Mesenteric fat pad (tissue), 1 donor: Measurements from ENCODE around the gene DAPK2. TPM values are rescaled to one million over a fixed set of nuclear protein-coding genes. Genes with fewer than 3 reads are reported as not detected.

Experiments used
- DNase-seq: peaks from one replicate; pipeline ENCODE4 v3.0.0-alpha.2; 2020; ENCODE audit warnings: low spot score
- total RNA-seq: library from RNA; stranded (reverse); fragmentation: NEBNext Ultra II Directional; extraction: Animal tissue kit (Norgen Biotek cat#: 25700); gene quantifications from one replicate; pipeline ENCODE4 v1.2.1, GENCODE V29; 2021
- donor health status: DM: yes; HTN: yes; CAD: no.

The DAPK2 gene
- total RNA-seq, 1 donor from 2014 or later: 18.1 TPM

GRCh38 chr15:63945007-63945788 lies 101.1 kb downstream of the DAPK2 start:
- no peak for DNase-seq

DNA sequence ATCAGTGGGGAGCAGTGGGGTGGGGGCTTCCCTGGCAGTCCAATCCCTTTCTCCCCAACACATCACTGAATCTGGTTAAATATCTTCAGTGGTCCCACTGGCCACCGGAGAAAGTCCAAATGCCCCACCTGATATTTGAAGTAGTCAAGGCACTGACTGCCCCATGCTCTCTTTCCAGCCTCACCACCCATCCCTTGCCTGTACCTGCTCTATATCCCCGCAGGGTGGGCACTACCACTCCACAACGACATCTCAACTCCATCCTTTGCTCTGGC lies 101.7 kb downstream of the DAPK2 start:
- no peak for DNase-seq

DNA sequence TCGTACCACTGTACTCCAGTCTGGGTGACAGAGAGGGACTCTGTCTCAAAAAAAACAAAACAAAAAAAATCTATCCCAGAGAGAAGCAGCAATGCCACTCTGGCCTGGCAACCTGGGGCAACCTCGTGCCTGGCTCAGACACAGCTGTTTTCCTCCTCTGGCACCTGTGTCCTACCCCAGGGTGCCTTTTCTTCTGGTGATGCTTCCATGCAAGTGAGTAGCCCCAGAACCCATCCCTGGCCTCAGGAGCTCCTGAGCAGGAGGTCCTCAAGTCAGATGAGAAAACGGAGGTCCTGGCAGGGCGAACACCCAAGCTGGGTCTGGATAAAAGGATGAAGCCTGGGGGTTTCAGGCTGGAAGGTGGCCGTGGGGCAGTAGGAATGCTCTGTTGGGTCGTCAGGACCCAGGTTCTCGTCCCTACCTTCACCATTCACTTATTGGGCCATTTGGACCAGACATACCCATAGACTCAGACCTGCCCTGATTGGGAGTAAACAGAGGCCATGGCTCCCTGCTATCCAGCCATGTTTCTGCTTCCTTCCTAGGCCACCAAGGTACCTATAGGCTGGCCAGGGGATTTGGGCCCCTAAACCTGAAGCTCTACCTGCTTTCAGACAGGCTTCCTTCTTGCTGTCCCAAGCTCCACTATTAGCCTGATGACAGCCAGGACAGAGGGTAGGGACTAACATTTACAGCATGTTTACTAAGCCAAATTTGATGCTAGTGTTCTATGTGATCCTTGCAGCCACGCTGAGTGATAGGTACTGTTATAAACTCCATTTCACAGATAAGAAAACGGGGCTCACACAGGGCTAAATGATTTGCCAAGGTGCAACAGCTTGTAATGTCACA lies 102.2 kb downstream of the DAPK2 start:
- no peak for DNase-seq

GRCh38 chr15:63942486-63943365 lies 103.6 kb downstream of the DAPK2 start:
- DNase-seq: no peak

- DNase-seq: no peak
Observed at GRCh38 chr15:63941698-63942465, 104.4 kb downstream of the DAPK2 start.

DNA sequence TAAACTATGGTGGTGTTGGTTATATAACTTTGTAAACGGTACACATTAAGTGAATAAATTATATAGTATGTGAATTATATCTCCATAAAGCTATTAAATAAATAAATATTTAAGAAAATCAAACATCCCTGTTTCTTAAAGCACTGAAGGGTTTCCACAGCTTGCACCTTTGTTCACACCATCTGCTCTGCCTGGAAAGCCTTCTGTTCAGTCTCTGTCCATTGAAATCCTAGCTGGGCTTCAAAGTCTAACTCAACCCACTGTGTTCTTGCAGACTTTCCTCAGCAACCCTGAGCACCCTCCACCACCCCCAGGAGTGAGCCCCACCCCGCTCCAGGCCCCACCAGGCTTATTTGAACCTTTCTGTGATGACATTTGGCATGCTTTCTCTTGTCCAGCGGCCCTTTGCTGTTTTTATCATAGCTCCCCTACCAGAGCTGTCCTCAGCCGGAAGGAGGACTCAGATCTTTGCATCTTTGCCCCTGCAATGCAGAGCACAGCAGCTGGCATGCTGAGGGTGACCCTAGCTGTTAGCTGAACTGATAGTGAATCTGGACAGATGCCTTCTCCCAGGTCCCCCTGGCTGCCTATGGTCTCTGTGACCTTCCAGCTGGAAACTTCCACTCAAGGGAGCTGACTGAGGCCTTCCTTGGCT lies 105.2 kb downstream of the DAPK2 start:
- DNase-seq: no peak

DNA sequence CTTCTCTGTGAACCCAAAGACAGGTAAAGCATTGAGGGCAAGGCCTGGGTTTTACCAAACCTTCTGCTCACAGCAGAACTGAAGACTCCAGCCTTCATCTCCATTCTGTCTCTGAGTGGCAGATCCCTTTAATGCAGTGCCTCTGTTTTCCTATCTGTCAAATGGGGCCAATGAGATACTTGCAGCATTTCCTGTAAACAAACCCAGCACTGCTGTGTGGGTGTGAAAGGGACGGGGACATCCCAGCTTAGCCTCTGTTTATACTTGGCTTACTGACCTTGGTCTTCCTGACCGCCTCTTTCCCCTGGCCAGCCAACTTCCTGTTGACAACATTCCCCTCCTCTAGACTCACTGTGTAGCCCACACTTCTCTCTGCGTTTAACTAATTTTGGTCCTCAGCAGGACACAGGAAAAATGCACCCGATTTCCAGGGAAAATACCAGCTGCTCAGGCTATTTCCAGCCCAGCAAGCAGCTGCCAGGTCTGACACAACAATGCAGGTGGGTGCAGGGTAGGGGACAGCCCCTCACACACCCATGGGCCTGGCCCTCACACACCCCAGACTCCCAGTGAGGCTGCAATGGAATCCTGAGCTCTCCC lies 106.7 kb downstream of the DAPK2 start:
- no peak for DNase-seq

GRCh38 chr15:63938486-63939061 lies 107.7 kb downstream of the DAPK2 start:
- no peak for DNase-seq

GRCh38 chr15:63933522-63933921 lies 112.8 kb downstream of the DAPK2 start:
- no peak for DNase-seq

GRCh38 chr15:63931556-63931955 lies 114.7 kb downstream of the DAPK2 start:
- DNase-seq: peak; percentile 47

DNA sequence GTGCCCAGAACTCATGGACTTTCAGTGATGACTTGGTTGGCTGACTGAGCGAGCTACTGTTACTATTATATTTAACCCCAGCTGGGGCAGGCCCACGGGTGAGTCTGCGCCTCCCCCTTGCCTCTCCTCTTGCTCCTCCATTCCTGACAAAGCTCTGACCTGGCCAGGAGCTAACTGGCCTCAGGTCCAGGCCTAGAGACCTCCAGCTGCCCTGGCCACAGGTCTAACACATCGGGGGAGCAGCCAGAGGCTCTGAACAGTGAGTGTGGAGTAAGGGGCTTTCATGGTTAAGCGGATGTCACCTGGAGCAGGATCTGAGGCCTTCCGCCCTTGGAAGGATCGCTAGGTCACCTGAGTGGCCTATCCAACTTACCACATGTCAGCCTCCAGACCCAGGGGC lies 116.3 kb downstream of the DAPK2 start:
- peak; percentile 80 for DNase-seq

- DNase-seq: no peak
Observed at GRCh38 chr15:63928185-63928842, 118.0 kb downstream of the DAPK2 start.

DNA sequence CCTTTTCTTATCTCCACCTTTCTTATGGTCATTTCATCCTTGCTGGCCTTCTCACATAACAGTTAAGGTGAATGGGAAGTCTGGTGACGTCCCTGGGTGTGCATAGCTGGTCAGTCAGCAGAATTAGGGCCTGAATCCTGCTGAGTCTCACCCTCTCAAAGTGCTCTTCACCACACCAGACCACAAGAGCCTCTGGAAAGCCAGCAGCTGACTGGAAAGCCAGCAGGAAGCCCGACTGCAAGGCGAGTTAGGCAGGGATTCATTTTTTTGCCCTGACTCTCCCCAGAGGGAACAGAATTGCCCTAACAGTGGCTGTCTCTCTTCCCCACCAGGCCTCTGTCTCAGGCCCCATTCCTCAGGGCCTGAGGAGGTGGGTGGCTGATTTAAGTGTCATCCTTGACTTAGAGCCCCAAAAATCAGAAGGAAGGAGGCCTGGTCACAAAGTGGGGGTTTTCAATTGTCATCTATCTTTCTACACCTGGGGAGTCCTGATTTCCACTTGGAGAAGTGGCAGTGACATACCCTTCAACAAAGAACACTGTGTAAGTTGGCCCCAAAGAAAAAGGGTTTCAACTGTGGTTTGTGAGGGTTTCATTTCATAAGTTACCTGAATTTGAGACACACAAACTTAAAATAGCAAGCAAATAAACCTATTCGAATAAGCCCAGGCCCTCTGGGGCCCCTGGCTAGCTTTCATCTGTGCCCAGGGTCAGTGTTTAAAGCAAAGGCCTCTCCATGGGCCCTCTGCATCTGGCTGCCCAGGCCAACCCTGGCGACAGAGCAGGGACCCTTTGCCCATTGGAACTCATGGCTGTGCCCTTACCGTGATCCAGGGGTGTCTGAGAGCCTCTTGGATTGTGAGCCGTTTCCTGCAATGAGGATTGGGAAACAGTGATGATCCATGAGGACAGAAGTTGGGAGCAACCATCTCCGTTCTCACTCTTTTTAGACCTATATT lies 122.0 kb downstream of the DAPK2 start:
- DNase-seq: no peak

- no peak for DNase-seq
Observed at GRCh38 chr15:63922916-63923315, 123.4 kb downstream of the DAPK2 start.

GRCh38 chr15:63922261-63922904 lies 123.9 kb downstream of the DAPK2 start:
- no peak for DNase-seq

DNA sequence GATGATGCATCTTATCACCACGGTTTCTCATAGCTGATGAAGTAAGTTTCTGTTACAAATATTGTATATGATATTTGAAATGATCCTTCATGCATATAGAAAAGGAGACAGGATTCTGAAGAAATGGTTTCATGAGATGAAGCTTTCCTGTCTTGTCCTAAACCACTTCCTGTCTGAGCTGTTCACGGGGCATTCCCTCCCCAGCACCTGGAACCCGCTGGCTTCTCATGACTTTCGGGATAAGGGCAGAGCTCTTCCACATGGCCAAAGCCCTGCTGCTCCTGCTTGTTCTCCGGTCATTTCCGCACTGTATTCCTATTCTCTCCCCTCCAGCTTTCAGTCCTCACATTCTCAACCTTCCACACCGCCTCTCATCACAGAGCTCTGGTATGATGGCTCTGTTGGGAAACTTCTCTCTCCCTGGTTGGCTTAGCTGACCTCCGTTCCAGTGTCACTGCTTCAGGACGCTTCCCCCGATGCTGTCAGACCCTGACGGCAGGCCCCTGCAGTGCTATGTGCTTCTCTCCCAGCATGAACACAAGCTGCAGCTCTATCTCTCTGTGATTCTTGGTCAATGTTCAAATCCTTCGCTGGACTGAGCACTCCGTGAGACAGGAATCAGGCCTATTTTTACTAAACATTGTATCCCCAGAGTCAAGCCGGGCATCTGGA lies 125.6 kb downstream of the DAPK2 start:
- no peak for DNase-seq

DNA sequence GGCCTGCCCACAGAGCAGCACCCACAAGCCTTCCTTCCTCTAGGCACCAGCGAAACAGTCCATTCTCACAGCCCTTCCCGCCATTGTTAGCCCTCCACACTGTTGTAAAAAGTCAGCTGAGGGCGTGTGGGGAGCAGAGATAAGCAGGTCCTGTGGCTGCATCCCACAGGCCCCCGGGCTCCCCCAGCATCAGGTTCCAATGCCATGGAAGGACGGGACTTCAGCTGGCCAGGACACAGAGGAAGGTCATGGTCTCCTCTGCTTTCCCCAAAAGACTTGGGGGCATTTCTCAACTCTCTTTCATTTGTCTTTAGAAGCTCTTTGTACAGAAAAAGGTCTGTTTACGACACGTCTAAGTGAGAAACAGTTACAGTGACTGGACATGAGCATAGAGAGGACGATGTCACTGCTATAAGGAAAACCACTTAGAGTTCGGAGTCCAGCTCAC lies 127.4 kb downstream of the DAPK2 start:
- DNase-seq: no peak
